Left cardiac atrium (tissue), 4 donors: ENCODE data around the gene LRBA. TPM values are rescaled to one million over a fixed set of nuclear protein-coding genes. Genes with fewer than 3 reads are reported as not detected.

Experiments
- ATAC-seq, 2 donors: fragments of 200-7000 bp; cut with Tn5 transposase; one replicate each; pipeline ENCODE4 v1.9.1; 2020; ENCODE audit warnings: mild to moderate bottlenecking in 2 of 2, moderate library complexity in 2 of 2
- DNase-seq: peaks from one replicate; pipeline ENCODE4 v3.0.0-alpha.2; 2020
- intact Hi-C, 2 donors: fragments of 100-400 bp; cut with DNase I; formaldehyde crosslinking; loops; one replicate each; pipeline versions ENCODE4 v1.14.1 to v1.15.1; 2022 to 2023
- total RNA-seq, 2 donors: library from RNA; stranded (reverse); fragmentation: NEBNext Ultra II Directional; extraction: Animal tissue kit (Norgen Biotek cat#: 25700); gene quantifications; one replicate each; pipeline ENCODE4 v1.2.1, GENCODE V29; 2021
- donor health status: DM: no; HTN: yes; CAD: no.
- donor health status: DM: no; HTN: yes; CAD: no; lungs with severe emphysema.
- donor health status: DM: yes; HTN: yes; CAD: no.
- donor health status: Dilated cardiomyopathy.

The LRBA gene
- total RNA-seq, 2 donors from 2014 or later: 20.0 to 25.7 TPM

GRCh38 chr4:150348079-150348478, 667.0 kb downstream of the LRBA start:
- peak in 1 of 2 donors; percentile 72 for ATAC-seq
- intact Hi-C loops: no loop called here
- no peak for DNase-seq

- DNase-seq: no peak
- ATAC-seq: no peak
- intact Hi-C loops: no loop called here
Observed at GRCh38 chr4:150345207-150345744, 669.8 kb downstream of the LRBA start.

- ATAC-seq: no peak
- intact Hi-C loops: loop anchor here in 1 of 2 donors (1.0 kb wide), 1 partner anchor 11 kb away; no protein-coding TSS in a partner anchor
- DNase-seq: no peak
Observed at GRCh38 chr4:150343796-150344195, 671.3 kb downstream of the LRBA start.

GRCh38 chr4:150342945-150343344, 672.1 kb downstream of the LRBA start:
- DNase-seq: peak; percentile 28
- intact Hi-C loops: loop anchor here in 1 of 2 donors (1.0 kb wide), 1 partner anchor 11 kb away; no protein-coding TSS in a partner anchor
- ATAC-seq: peak; percentile 79 to 98

- ATAC-seq (no peak), DNase-seq (no peak)
- intact Hi-C loops: no loop called here
Observed at GRCh38 chr4:150337734-150338133, 677.4 kb downstream of the LRBA start.

GRCh38 chr4:150336676-150337412, 678.2 kb downstream of the LRBA start:
- no peak for ATAC-seq
- intact Hi-C loops: no loop called here
- DNase-seq: no peak

GRCh38 chr4:150332961-150333360, 682.1 kb downstream of the LRBA start:
- ATAC-seq (no peak), DNase-seq (no peak)
- intact Hi-C loops: loop anchor here in 1 of 2 donors (1.0 kb wide), 1 partner anchor 10 kb away; no protein-coding TSS in a partner anchor

- DNase-seq: no peak
- no peak for ATAC-seq
- intact Hi-C loops: loop anchor here in 1 of 2 donors (1.0 kb wide), 1 partner anchor 11 kb away; no protein-coding TSS in a partner anchor
Observed at GRCh38 chr4:150332086-150332485, 683.0 kb downstream of the LRBA start.

GRCh38 chr4:150329373-150329772, 685.7 kb downstream of the LRBA start:
- intact Hi-C loops: no loop called here
- DNase-seq: no peak
- ATAC-seq: peak in 1 of 2 donors; percentile 63

GRCh38 chr4:150328496-150328895, 686.6 kb downstream of the LRBA start:
- intact Hi-C loops: no loop called here
- no peak for DNase-seq
- ATAC-seq: no peak

- ATAC-seq (peak in 1 of 2 donors; percentile 80), DNase-seq (no peak)
- intact Hi-C loops: no loop called here
Observed at GRCh38 chr4:150327262-150327780, 687.8 kb downstream of the LRBA start.

GRCh38 chr4:150325872-150326271, 689.2 kb downstream of the LRBA start:
- DNase-seq (no peak), ATAC-seq (no peak)
- intact Hi-C loops: no loop called here

- DNase-seq: no peak
- ATAC-seq: no peak
- intact Hi-C loops: no loop called here
Observed at GRCh38 chr4:150323406-150324325, 691.4 kb downstream of the LRBA start.

GRCh38 chr4:150322646-150323045, 692.4 kb downstream of the LRBA start:
- intact Hi-C loops: no loop called here
- no peak for ATAC-seq
- no peak for DNase-seq

GRCh38 chr4:150321113-150321512, 694.0 kb downstream of the LRBA start:
- no peak for DNase-seq
- ATAC-seq: no peak
- intact Hi-C loops: no loop called here

GRCh38 chr4:150318971-150319370, 696.1 kb downstream of the LRBA start:
- ATAC-seq (no peak), DNase-seq (no peak)
- intact Hi-C loops: no loop called here

- intact Hi-C loops: no loop called here
- ATAC-seq (no peak), DNase-seq (no peak)
Observed at GRCh38 chr4:150318527-150318926, 696.6 kb downstream of the LRBA start.

- ATAC-seq (no peak), DNase-seq (no peak)
- intact Hi-C loops: no loop called here
Observed at GRCh38 chr4:150316332-150317205, 698.5 kb downstream of the LRBA start.

- intact Hi-C loops: no loop called here
- no peak for DNase-seq
- no peak for ATAC-seq
Observed at GRCh38 chr4:150315691-150316090, 699.4 kb downstream of the LRBA start.
